Natural killer cell (primary cell): ENCODE measurements around the gene LRP1B. TPM values are rescaled to one million over a fixed set of nuclear protein-coding genes. Genes with fewer than 3 reads are reported as not detected.

Source experiments
- ATAC-seq, 3 donors: fragments of 150-1000 bp in 2 of 3; fragments of 200-7000 bp in 1 of 3; cut with Tn5 transposase; 1 replicate in 1 of 3; 2 replicates in 2 of 3; pipeline ENCODE4 v1.10.0; 2021; ENCODE audit warnings: mild to moderate bottlenecking in 2 of 3, moderate library complexity in 2 of 3
- DNase-seq, 2 donors: peaks; one replicate each; pipeline versions ENCODE4 v3.0.0 to v3.0.0-alpha.2; 2013 to 2021; ENCODE audit warnings: mixed read lengths in 1 of 2
- H3K27ac ChIP-seq: one replicate; pipeline ENCODE4 v1.5.1; 2013; ENCODE audit warnings: mild to moderate bottlenecking, low read length
- H3K27me3 ChIP-seq: one replicate; pipeline ENCODE4 v1.6.1; 2013; ENCODE audit warnings: low read length; ENCODE audit not compliant: control insufficient read depth, insufficient read depth
- H3K36me3 ChIP-seq: one replicate; pipeline ENCODE4 v1.6.1; 2013; ENCODE audit warnings: low read length; ENCODE audit not compliant: control insufficient read depth, insufficient read depth
- H3K4me1 ChIP-seq: one replicate; pipeline ENCODE4 v1.6.1; 2013; ENCODE audit warnings: low read length; ENCODE audit not compliant: control insufficient read depth, insufficient read depth
- H3K4me3 ChIP-seq: one replicate; pipeline ENCODE4 v1.5.1; 2013; ENCODE audit warnings: low read length
- H3K9me3 ChIP-seq: one replicate; pipeline ENCODE4 v1.6.1; 2013; ENCODE audit warnings: low read length; ENCODE audit not compliant: control insufficient read depth, insufficient read depth
- H3K27ac Mint-ChIP-seq, 2 donors: one replicate each; pipeline ENCODE4 v1.8.0; 2022; ENCODE audit warnings: mild to moderate bottlenecking in 2 of 2, mixed read lengths in 2 of 2, moderate library complexity in 1 of 2
- H3K27me3 Mint-ChIP-seq, 2 donors: one replicate each; pipeline ENCODE4 v1.8.0; 2022; ENCODE audit warnings: low read depth in 2 of 2, mixed read lengths in 2 of 2
- H3K36me3 Mint-ChIP-seq: one replicate; pipeline ENCODE4 v1.8.0; 2022; ENCODE audit warnings: mixed read lengths
- H3K4me1 Mint-ChIP-seq, 2 donors: one replicate each; pipeline ENCODE4 v1.8.0; 2022; ENCODE audit warnings: mixed read lengths in 2 of 2
- H3K4me3 Mint-ChIP-seq: one replicate; pipeline ENCODE4 v1.8.0; 2022; ENCODE audit warnings: mild to moderate bottlenecking, moderate library complexity, mixed read lengths
- H3K9me3 Mint-ChIP-seq, 2 donors: one replicate each; pipeline ENCODE4 v1.8.0; 2022; ENCODE audit warnings: mixed read lengths in 2 of 2
- WGBS: methylation state at CpG from one replicate; pipeline ENCODE4 v1.1.7; 2013; ENCODE audit warnings: missing lambda C conversion rate; ENCODE audit not compliant: insufficient coverage; 5-methylcytosine and 5-hydroxymethylcytosine counted together
- intact Hi-C: fragments of 100-400 bp; cut with micrococcal nuclease; formaldehyde crosslinking; loops from one replicate; pipeline ENCODE4 v1.14.2; 2022
- total RNA-seq, 4 donors: library from RNA; stranded (reverse); fragments of 120-200 nt in 1 of 4; gene quantifications; one replicate each; pipeline versions ENCODE4 v1.2.3 to v1.2.4, GENCODE V29; 2013 to 2022
- TF ChIP-seq, protein P1 (sequence below): fragments of 200-600 bp; IDR thresholded peaks from one replicate; pipeline ENCODE4 v1.8.0; 2022; ENCODE audit warnings: antibody characterized with exemption

The LRP1B gene
- total RNA-seq, 3 donors from 2014 or later (not counting 1 experiment from before 2014, with no cell fraction given), result 0.05 TPM; not detected in 2

DNA sequence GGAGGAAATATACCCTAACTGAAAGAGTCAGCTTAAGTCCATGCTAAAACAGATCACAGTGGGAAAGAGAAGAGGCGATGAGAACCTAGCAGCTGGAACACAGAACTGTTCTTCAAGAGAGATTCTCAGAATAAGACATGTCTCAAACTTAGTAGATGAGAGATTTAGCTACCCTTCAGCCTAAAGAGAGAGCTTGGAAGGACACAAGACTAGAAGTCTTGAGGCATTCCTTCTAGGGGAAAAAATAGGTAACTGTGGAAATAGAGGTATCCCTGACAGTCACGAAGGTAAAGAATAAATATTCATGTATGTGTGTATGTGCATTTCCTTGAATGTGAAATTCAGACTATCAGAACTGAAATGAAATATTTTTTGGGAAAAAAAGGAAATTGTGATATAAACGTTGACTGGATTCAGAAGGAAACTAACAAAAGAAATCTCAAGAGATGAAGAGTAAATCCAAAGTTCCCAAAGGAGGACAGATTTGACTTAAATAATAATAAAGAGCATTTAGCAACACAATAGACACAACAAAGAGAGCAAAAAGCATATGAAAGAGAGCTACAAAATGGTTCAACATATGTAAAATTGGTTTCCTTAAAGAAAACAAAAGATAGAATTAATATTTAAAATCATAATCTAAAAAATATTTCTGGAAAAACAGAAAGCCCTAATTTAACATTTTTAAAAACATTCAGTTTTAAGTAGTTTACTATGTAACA, 258.7 kb downstream of the LRP1B start:
- TF ChIP-seq, protein P1, sequence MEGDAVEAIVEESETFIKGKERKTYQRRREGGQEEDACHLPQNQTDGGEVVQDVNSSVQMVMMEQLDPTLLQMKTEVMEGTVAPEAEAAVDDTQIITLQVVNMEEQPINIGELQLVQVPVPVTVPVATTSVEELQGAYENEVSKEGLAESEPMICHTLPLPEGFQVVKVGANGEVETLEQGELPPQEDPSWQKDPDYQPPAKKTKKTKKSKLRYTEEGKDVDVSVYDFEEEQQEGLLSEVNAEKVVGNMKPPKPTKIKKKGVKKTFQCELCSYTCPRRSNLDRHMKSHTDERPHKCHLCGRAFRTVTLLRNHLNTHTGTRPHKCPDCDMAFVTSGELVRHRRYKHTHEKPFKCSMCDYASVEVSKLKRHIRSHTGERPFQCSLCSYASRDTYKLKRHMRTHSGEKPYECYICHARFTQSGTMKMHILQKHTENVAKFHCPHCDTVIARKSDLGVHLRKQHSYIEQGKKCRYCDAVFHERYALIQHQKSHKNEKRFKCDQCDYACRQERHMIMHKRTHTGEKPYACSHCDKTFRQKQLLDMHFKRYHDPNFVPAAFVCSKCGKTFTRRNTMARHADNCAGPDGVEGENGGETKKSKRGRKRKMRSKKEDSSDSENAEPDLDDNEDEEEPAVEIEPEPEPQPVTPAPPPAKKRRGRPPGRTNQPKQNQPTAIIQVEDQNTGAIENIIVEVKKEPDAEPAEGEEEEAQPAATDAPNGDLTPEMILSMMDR, result no peak
- no peaks in the 10 kb centered on the region for H3K36me3 ChIP-seq
- ATAC-seq (no peak), DNase-seq (no peak)
- H3K27ac Mint-ChIP-seq, result no peak overlapping the region
- no peaks in the 10 kb centered on the region for H3K4me1 Mint-ChIP-seq
- no peaks in the 10 kb centered on the region for H3K27me3 Mint-ChIP-seq
- H3K4me3 Mint-ChIP-seq, result no peak overlapping the region
- intact Hi-C loops, result no loop called here
- no peak overlapping the region for H3K27ac ChIP-seq
- no peaks in the 10 kb centered on the region for H3K27me3 ChIP-seq
- peaks cover 16% of the 10 kb centered on the region for H3K36me3 Mint-ChIP-seq
- peaks cover 12 to 14% of the 10 kb centered on the region in 2 donors for H3K9me3 Mint-ChIP-seq
- H3K4me3 ChIP-seq, result no peak overlapping the region
- no peaks in the 10 kb centered on the region for H3K9me3 ChIP-seq
- 65% methylated on average over 2 of the region's 3 CpGs for WGBS
- no peaks in the 10 kb centered on the region for H3K4me1 ChIP-seq

DNA sequence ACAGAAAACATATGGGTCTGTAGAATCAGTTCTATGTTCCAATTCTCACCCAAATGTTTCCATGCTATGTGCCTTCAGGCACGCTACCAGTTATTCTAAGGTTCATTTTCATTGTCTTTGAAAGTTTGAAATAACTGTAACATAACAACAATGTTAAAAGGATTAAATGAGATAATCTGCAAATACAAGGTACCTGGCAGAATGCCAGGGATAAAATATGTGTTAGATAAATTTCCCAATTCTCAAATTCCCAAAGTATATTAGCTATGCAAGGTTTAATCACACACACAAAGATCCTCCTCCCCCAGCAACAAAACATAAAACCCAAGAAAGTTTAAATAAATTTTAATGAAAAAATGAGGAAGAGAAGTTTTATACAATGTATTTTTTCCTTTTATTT, 261.2 kb downstream of the LRP1B start:
- Mint-ChIP-seq H3K4me1 (no peaks in the 10 kb centered on the region), H3K36me3 (peaks cover 16% of the 10 kb centered on the region), H3K4me3 (no peak overlapping the region), H3K9me3 (peaks cover 17 to 18% of the 10 kb centered on the region in 2 donors), H3K27me3 (no peaks in the 10 kb centered on the region), H3K27ac (no peak overlapping the region)
- intact Hi-C loops, result no loop called here
- no peaks in the 10 kb centered on the region for H3K9me3 ChIP-seq
- H3K27ac ChIP-seq, result no peak overlapping the region
- DNase-seq (no peak), ATAC-seq (no peak)
- no peaks in the 10 kb centered on the region for H3K4me1 ChIP-seq
- H3K4me3 ChIP-seq, result no peak overlapping the region
- H3K36me3 ChIP-seq, result no peaks in the 10 kb centered on the region
- TF ChIP-seq, protein P1, result no peak
- no CpG with 5 or more reads among the region's 1 CpG for WGBS
- H3K27me3 ChIP-seq, result no peaks in the 10 kb centered on the region

DNA sequence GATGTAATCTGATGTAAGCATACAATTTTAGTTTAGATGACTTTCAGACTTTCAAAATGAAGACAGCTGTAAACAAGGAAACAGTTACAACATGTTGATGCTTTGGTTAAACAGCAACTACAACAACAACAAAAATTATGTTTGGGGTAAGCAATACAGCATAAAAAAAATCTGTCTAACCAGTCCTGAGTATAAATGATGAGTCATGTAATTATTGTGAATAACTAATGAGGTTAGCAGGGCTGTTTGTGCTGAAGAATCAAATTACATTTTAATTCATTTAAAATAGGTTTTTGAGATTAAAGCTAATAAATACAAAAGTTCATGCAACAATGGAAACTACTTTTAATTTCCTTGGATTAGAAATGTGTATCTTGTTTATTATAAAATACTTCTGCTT, 266.9 kb downstream of the LRP1B start:
- Histone ChIP-seq H3K27me3 (no peaks in the 10 kb centered on the region), H3K4me3 (no peak overlapping the region), H3K36me3 (no peaks in the 10 kb centered on the region), H3K4me1 (no peaks in the 10 kb centered on the region), H3K27ac (no peak overlapping the region), H3K9me3 (no peaks in the 10 kb centered on the region)
- H3K27ac Mint-ChIP-seq, result no peak overlapping the region
- no peaks in the 10 kb centered on the region for H3K4me1 Mint-ChIP-seq
- intact Hi-C loops, result no loop called here
- ATAC-seq (no peak), DNase-seq (no peak)
- peaks cover 5 to 9% of the 10 kb centered on the region in 2 donors for H3K9me3 Mint-ChIP-seq
- H3K36me3 Mint-ChIP-seq, result no peaks in the 10 kb centered on the region
- no peak overlapping the region for H3K4me3 Mint-ChIP-seq
- TF ChIP-seq, protein P1, result no peak
- H3K27me3 Mint-ChIP-seq, result no peaks in the 10 kb centered on the region
